ENCODE results near the gene RALGAPA1. TPM values are rescaled to one million over a fixed set of nuclear protein-coding genes. Genes with fewer than 3 reads are reported as not detected.
"Not testable (repeated sequence)": the region's sequence is repeated elsewhere in the genome, so short reads cannot be mapped to it uniquely, and the experiment has no call there.

Gene RALGAPA1
- total RNA-seq, 2 experiments from 2014 or later = 24.0 to 26.8 TPM

DNA sequence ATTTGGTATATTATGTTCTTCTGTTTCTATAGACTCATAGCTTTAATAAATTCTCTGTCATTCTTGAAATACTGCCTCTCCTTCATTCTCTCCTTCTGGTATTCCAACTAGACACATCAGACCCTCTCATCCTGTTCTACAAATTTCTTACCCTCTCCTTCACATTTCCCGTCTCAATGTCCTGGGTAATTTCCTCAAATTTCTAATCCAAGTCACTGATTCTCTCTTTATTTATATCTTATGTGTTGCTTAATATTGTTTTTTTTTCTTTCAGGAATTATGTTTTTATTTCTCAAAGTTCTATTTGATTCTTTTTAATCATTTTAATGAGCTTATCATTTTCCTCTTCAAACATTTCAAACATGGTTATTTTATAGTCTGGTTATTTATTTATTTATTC lies 94.0 kb downstream of the RALGAPA1 start:
- POLR2A ChIA-PET = no interaction called here
- CTCF ChIA-PET = no interaction called here

DNA sequence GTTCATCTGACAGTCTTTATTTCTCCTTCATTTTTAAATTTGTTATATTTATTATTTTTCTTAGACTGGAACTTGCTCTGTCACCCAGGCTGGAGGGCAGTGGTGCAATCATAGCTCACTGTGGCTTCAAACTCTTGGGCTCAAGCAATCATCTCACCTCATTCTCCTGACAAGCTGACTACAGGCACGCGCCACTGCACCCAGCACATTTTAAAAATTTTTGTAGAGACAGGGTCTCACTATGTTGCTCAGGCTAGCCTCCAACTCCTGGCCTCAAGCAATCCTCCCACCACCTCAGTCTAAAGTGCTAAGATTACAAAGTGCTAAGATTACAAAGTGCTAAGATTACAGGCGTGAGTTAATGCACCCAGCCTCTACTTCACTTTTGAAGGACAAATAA lies 96.6 kb downstream of the RALGAPA1 start:
- ChIA-PET CTCF (no interaction called here), POLR2A (interaction anchor here (0.8 kb wide), 1 partner anchor 137 kb away, joined by 3 read pairs; no protein-coding TSS in a partner anchor)

DNA sequence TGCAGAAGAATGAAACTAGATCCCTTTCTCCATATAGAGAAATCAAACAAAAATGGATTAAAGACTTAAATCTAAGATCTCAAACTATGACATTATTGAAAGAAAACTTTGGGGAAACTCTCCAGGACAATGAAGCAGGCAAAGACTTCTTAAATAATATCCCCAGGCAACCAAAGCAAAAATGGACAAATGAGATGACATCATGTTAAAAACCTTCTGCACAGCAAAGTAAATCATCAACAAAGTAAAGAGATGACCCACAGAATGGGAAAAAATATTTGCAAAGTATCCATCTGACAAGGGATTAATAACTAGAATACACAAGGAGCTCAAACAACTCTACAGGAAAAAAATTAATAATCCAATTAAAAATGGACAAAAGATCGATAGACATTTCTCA lies 101.0 kb downstream of the RALGAPA1 start:
- CTCF ChIA-PET = no interaction called here
- POLR2A ChIA-PET = no interaction called here

DNA sequence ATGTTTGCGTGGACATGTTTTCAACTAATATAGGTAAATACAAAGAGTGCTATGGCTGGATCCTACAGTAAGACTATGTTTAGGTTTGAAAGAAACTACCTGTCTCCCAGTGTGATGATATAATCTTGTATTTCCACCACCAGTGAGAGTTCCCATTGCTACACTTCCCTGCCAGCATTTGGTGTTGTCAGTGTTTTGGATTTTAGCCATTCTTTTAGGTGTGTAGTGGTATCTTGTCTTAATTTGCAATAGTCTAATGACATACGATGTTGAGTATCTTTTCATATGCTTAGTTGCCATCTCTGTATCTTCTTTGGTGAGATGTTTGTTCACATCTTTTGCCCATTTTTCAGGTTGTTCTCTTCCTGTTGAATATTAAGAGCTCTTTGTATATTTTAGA lies 103.5 kb downstream of the RALGAPA1 start:
- ChIA-PET POLR2A (no interaction called here), CTCF (no interaction called here)

DNA sequence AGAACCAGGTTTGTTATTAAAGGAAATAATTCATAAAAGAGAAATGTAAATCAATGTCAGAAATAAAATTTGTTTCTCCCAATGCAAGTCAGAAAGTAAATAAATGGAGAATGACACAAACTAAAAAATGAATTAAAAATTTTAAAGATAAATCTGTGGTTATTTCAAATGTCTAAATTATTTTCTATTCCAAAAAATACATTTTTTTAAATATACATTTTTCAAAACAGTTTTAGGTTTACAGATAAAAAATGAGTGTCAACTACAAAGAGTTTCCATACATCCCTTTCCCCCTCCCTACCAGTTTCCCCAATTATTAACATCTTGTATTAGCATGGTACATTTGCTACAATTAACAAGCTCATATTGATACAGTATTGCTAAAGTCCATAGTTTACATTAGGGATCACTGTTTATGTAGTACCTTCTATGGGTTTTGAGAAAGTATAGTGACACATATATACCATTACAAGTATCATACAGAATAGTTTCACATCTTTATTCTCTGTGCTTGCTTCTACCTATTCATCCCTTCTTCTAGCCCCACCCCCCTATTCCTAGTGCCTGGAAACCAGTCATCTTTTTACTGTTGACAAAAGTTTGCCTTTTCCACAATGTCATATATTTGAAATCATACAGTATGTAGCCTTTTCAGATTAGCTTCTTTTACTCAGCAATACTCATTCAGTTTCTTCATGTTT lies 104.2 kb downstream of the RALGAPA1 start:
- ChIA-PET POLR2A (no interaction called here), CTCF (no interaction called here)

DNA sequence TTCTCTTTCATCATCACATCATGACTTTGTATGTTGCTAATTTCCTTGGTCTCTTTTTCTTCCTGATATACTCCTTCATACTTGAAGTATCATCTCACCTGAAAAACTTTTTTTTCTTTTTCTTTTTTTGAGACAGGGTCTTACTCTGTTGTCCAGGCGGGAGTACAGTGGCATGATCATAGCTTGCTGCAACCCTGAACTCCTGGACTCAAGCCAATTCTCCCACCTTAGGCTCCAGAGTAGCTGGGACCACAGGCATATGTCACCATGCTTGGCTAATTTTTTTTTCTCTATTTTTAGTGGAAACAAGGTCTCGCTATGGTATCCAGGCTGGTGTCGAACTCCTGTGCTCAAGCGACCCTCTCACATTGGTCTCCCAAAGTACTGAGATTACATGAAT lies 107.6 kb downstream of the RALGAPA1 start:
- CTCF ChIA-PET = no interaction called here
- POLR2A ChIA-PET = no interaction called here

DNA sequence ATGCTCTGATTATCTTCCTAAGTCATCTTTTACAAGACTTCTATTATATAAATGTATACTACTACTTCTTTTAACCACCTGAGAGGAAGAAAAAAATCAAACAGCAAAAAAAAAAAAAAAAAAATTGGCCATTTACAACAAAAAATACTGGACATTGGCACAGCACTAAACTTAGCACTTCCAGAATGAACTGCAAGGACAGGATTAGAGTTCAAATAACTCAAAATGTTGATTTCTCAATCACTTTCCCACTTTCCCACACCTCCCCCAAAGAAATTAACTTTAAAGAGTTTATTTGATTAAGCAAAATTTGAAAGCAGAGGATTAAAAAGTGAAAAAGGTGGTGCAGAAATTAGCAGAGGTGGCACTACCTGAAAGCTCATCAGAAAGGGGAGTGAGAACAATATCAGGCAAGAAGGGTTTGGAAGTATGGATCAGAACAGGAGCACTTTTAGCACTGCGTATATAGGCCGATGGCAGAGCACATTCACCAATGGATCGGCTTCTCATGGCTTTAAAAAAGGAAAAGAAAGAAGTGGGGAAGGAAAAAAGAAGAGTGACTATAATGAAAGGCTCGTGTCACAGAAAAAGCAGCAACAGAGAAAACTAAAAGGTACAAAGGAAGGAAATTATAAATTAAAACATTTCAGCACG lies 109.2 kb downstream of the RALGAPA1 start:
- POLR2A ChIA-PET = no interaction called here
- CTCF ChIA-PET = no interaction called here

DNA sequence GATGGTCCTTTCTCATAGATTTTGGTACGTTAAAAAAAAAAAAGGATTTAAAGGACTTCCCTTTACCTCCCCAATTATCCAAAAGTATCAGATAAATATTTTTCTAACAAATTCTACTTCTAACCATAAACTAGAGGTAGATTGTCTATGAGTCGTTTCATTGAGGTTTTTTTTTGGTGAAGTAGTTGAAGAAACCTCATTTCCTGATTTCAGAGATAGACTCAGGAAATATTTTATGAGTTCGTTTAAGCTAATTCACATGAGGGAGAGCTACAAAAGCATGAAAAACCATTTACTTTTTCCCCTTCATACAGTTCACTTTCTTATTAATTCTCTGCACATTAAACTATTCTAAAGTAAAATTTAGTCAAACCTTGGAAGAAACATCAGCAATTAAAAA lies 112.5 kb downstream of the RALGAPA1 start:
- CTCF ChIA-PET = no interaction called here
- POLR2A ChIA-PET = no interaction called here

DNA sequence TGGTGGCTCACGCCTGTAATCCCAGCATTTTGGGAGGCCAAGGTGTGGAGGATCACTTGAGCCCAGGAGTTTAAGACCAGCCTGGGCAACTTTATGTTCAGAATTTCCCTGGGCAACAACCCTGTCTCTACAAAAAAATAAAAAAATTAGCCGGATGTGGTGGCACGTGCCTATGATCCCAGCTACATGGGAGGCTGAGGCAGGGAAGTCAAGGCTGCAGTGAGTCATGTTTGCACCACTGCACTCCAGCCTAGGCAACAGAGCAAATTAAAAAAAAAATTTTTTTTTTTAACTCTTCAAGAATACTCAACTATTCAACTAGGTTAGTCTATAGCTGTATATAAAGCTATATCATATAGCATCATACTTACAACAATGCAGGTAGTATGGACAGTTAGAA lies 113.0 kb downstream of the RALGAPA1 start:
- CTCF ChIA-PET = no interaction called here

DNA sequence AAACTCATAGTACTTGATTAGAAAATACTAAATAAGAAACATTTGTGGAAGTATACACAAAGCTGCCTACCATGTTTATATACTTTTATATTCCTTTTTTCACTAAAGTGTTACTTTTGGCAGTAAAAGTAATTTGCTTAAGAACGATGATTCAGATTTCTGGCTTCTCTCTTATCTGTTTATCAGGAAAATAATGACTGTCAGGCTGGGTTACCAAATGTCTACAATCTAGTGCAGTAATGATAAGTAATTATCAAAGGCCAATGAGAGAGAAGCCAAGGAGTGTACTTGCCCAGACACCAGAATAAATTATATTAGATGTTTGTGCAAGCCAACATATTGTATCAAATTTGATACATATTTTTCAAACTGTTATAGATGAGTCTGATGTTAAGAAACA lies 113.4 kb downstream of the RALGAPA1 start:
- ChIA-PET CTCF (no interaction called here), POLR2A (no interaction called here)

More for the DNA sequence above, 113.0 kb downstream of the RALGAPA1 start:
- POLR2A ChIA-PET = no interaction called here

DNA sequence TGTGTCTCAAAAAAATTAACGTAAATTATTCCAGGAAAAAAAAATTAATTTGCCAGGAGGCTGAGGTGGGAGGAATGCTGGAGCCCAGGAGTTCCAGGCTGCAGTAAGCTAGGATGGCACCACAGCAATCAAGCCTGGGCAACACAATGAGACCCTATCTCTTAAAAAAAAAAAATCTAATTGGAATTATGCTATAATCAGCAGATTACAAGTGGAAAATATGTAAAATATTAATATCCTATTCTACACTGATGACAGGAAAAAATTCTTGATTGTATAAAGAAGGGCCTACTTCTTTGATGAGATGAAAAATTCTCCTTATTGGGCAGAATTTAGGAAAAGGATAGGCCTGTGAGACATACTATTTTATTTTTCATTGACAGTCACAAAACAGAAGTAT lies 114.0 kb downstream of the RALGAPA1 start:
- ChIA-PET CTCF (no interaction called here), POLR2A (no interaction called here)

DNA sequence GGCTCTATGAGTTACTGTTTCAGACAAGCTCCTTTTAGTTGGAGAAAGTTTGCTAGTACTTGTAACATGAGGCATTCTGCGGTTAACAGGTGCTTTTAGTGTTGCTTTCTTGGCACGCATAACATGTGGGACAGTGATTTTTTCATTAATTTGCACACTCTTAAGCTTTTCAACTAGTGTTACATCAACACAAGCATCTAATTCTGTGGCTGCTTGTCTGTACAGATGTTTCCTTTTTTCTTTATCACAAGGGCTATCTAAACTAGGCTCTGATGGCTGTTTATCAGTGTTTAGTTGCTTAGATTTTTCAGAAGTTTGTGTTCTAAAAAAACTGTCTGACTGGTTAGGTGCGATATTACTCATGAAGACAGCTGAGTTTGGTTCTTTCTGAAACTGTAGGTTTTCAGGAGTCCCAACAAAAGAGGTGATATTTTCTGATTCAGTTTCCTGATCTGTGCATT lies 120.1 kb downstream of the RALGAPA1 start:
- CTCF ChIA-PET = interaction anchor here (1.3 kb wide), 1 partner anchor 266 kb away, joined by 4 read pairs; no protein-coding TSS in a partner anchor
- POLR2A ChIA-PET = no interaction called here

DNA sequence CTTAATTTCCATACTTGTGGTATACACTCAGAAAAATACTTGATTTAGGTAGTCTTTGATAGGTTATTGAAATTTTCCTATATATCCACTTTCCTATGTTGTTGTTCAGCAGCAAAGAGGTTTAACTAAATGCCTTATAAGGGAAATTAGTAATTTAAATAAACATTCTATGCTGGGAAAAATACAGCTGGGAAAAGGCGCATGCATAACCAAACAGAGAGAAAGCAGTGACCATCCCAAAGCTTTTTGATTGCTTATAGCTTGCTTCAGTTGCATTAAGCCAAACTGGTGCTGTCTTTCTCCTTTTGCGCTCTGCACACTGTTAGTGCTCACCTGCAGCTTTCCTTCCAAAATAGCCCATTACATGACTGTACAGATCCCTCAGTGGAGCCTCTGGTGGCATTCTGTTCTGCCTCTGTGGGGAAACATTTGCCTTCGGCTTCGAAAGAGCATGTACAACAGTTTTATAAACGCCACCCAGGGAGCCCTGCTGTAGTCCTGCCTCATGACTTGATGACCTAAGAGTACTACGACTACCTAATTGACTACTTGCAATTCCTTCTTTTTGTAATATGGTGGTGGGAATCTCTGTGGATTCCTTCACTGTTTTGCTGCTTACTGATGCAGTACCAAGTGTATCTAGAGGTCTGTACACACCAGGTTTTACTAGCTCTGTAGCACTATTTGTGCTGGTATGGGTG lies 120.8 kb downstream of the RALGAPA1 start:
- CTCF ChIA-PET = interaction anchor here (1.3 kb wide), 1 partner anchor 265 kb away, joined by 4 read pairs; no protein-coding TSS in a partner anchor
- POLR2A ChIA-PET = no interaction called here

DNA sequence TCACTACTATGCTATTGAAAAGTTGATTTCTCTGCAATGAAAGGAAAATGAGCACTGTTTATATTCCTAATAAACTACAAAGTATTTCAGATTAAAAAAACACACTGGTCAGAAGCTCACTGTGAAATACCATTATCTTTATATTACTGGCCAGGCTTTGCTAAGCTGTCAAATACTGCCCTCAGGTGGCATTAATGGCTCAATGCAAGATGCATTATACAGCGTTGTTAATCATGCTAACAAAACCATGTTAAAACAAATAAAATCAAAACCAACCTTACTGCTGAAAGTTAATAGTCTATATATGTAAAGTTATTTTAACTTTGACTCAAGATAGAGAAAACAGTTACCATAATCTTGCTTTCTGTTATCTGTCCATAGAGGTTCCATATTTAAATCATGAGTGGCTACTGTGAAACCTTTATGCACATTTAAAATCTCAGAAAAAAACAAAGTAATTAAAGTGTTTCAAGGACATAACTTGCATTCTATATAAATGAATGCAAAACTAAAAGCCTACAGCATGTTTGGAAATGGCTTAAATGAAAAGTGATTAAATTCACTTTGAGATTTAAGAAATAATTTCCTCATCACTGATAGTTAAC lies 121.7 kb downstream of the RALGAPA1 start:
- CTCF ChIA-PET = interaction anchor here (0.6 to 1.3 kb wide), 3 partner anchors 128 to 1028 kb away, joined by 3 to 5 read pairs (median 3); no protein-coding TSS in a partner anchor
- POLR2A ChIA-PET = no interaction called here

DNA sequence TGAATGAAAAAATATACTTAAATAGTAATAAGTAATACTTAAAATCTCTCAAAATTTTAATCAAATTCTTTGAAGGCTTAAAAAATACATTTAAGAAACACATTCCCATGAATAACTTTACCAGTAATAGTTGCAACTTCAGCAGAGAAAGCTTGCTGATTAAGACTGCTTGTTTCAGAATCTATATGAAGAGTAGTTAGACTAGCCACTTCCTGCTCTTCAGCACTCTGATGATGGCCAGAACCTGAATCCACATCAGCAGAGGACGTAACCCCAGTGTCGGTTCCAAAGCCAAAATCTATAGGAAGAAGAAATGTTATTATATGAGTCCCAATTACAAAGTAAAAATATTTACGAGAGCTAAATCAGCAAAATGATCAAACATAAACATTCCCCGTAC lies 125.4 kb downstream of the RALGAPA1 start:
- POLR2A ChIA-PET = not testable (repeated sequence)

DNA sequence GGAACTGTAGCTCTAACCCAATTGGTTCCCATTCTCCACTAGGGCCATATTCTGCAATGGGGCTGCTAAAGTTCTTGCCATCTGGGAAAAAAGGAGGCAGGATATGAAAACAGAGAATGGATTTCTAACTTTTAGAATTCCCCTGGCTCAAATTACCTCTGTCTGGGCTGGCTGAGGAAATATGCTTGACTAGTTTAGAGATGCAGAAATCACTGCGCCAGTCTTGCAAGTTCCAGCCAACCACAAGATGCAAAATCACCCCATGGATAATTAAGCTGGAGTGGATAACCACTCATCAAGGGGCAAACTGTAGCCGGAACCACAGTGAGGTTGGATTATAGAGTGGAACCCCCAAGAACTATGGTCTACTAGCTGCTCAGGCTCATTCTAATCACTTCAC lies 126.3 kb downstream of the RALGAPA1 start:
- POLR2A ChIA-PET = interaction anchor here (0.6 kb wide), 1 partner anchor 261 kb away, joined by 3 read pairs; no protein-coding TSS in a partner anchor
- CTCF ChIA-PET = no interaction called here

More for the DNA sequence above, 125.4 kb downstream of the RALGAPA1 start:
- CTCF ChIA-PET = not testable (repeated sequence)

DNA sequence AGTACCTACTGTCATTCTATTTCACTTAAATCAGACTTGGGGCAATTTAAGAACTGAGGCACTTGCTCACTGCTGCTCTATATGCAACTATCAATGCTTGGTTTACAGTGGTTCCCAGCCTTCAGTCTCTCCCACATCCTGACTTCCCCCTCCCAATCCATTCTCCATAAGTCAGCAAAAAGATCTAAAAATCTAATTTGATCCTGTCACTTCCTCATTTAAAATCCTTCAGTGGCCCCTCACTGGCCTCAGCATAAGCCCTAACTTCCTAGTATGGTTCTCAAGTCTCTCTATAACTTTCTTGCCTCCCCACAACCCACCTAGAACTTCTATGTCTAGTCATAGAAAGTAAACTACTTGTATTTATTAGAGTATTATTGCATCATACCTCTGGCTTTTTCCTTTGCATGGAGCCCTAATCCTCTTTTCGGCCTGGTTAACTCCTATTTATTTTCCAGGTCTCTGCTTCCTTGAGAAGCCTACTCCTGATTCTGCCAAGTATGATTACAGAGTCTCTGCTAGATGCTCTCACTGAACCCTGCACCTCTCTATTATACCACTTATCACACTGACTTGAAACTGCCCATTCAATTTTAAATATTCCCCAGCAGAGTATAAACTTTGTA lies 130.6 kb downstream of the RALGAPA1 start:
- ChIA-PET CTCF (no interaction called here), POLR2A (no interaction called here)

DNA sequence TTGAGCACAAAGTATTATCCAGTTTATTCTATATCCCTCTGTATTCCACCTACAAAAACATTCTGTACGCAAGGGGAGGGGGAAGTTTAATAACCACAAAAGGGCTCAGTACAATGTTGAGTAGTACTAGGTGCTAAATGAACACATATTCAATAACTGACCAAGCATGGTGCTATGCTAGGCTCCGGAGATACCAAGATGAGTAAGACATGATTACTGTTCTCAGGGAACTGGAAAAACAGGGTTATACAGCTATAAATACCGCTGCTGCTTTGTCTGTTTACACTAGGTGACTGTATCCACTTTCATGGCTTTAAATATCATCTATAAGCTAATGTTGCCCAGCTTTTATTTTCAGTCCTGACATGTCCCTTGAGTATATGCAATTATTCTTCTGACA lies 139.3 kb downstream of the RALGAPA1 start:
- POLR2A ChIA-PET = no interaction called here
- CTCF ChIA-PET = no interaction called here

DNA sequence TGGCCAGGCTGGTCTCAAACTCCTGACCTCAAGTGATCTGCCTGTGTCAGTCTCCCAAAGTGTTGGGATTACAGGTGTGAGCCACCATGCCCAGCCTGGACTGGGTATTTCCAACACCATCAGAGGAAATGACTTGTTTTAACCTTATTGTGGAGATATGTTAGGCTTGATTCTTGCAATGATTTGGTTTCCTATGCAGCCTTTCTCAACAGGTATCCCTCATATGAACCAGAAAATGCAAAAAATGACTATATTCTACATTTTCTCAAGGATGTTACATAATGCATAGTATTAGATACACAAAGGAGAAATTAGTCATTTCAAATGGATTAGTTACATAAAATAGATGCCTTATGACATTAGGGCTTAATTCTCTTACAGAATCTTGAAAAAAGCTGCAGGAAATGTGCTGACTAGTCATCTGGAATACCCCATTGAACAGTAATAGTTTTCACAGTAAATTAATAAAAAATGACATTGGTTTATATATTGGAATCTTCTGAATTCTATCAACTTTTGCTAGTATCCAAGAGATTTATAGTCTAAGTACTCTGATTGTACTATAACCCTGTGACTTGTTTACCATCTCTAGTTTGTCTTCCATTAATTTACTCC lies 142.6 kb downstream of the RALGAPA1 start:
- CTCF ChIA-PET = no interaction called here
- POLR2A ChIA-PET = no interaction called here

DNA sequence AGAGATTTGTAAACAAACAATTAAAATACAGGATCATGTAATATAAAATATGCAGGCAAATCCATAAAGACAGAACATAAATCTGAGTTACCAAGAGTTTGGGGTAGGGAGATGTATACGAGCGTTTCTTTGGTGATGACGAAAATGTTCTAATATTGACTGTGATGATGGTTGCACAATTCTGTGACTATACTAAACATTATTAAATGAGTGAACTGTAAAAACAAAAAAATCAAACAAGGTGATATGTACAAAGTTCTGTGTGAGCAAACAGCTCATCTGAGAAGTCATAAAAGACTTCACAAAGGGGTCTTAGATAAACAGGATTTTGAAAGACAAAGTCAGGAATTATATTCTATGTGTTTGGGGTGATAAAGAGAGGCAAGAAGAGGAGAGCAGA lies 147.2 kb downstream of the RALGAPA1 start:
- POLR2A ChIA-PET = no interaction called here
- CTCF ChIA-PET = no interaction called here

Data from activated CD8-positive, alpha-beta memory T cell treated with anti-CD3 and anti-CD28 coated beads for 36 hours (primary cell).